Astrocyte (in vitro differentiated cells and primary cell): ENCODE measurements around the gene PAAF1. TPM values are rescaled to one million over a fixed set of nuclear protein-coding genes. Genes with fewer than 3 reads are reported as not detected.

Experiments used
- DNase-seq: peaks from one replicate; pipeline ENCODE4 v3.0.0-alpha.2; 2010; ENCODE audit warnings: low read depth
- FAIRE-seq: peaks from 2 replicates; lab custom pipeline; 2011; peaks lifted over from hg19 to GRCh38; lab: Jason Lieb, UNC
- H2AFZ ChIP-seq: 2 replicates; pipeline ENCODE4 v1.6.0; 2012; ENCODE audit warnings: low read depth, low read length, inconsistent platforms
- H3K27ac ChIP-seq: 2 replicates; pipeline ENCODE4 v1.5.1; 2011; ENCODE audit warnings: low read depth, low read length, inconsistent platforms
- H3K27me3 ChIP-seq: 2 replicates; pipeline ENCODE4 v1.6.0; 2011; ENCODE audit warnings: low read length, inconsistent platforms; ENCODE audit not compliant: insufficient read depth
- H3K36me3 ChIP-seq: 2 replicates; pipeline ENCODE4 v1.5.1; 2011; ENCODE audit warnings: low read length, inconsistent platforms; ENCODE audit not compliant: insufficient read depth
- H3K4me1 ChIP-seq: 2 replicates; pipeline ENCODE4 v1.5.1; 2011; ENCODE audit warnings: low read length, inconsistent platforms; ENCODE audit not compliant: insufficient read depth
- H3K4me2 ChIP-seq: 2 replicates; pipeline ENCODE4 v1.6.0; 2012; ENCODE audit warnings: low read length, inconsistent platforms
- H3K4me3 ChIP-seq: 2 replicates; pipeline ENCODE4 v1.5.1; 2011; ENCODE audit warnings: low read depth, mild to moderate bottlenecking, low read length, inconsistent platforms; ENCODE audit not compliant: insufficient read depth
- H3K79me2 ChIP-seq: 2 replicates; pipeline ENCODE4 v1.6.0; 2012; ENCODE audit warnings: mild to moderate bottlenecking, low read length, inconsistent platforms; ENCODE audit not compliant: insufficient read depth
- H3K9ac ChIP-seq: 2 replicates; pipeline ENCODE4 v1.6.0; 2012; ENCODE audit warnings: mild to moderate bottlenecking, low read length, inconsistent platforms
- H3K9me3 ChIP-seq: 2 replicates; pipeline ENCODE4 v1.5.1; 2012; ENCODE audit warnings: low read depth, mild to moderate bottlenecking, low read length, inconsistent platforms; ENCODE audit not compliant: insufficient read depth
- H4K20me1 ChIP-seq: 2 replicates; pipeline ENCODE4 v1.6.0; 2012; ENCODE audit warnings: low read length, inconsistent platforms; ENCODE audit not compliant: insufficient read depth
- H3K27ac Mint-ChIP-seq: one replicate; pipeline ENCODE4 v1.8.0; 2021; ENCODE audit warnings: mild to moderate bottlenecking, mixed read lengths; ENCODE audit not compliant: unreplicated experiment
- H3K27me3 Mint-ChIP-seq: one replicate; pipeline ENCODE4 v1.8.0; 2021; ENCODE audit warnings: low read depth, mixed read lengths; ENCODE audit not compliant: unreplicated experiment
- H3K36me3 Mint-ChIP-seq: one replicate; pipeline ENCODE4 v1.8.0; 2021; ENCODE audit warnings: low read depth, mixed read lengths; ENCODE audit not compliant: unreplicated experiment
- H3K4me1 Mint-ChIP-seq: one replicate; pipeline ENCODE4 v1.8.0; 2021; ENCODE audit warnings: low read depth, mixed read lengths; ENCODE audit not compliant: unreplicated experiment
- H3K4me3 Mint-ChIP-seq: one replicate; pipeline ENCODE4 v1.8.0; 2021; ENCODE audit warnings: mild to moderate bottlenecking, moderate library complexity, mixed read lengths; ENCODE audit not compliant: unreplicated experiment
- H3K9me3 Mint-ChIP-seq: one replicate; pipeline ENCODE4 v1.8.0; 2021; ENCODE audit warnings: mild to moderate bottlenecking, mixed read lengths; ENCODE audit not compliant: unreplicated experiment
- CTCF ChIP-seq: IDR thresholded peaks from 2 replicates; pipeline ENCODE4 v1.5.1; 2011; ENCODE audit warnings: low read depth, mild to moderate bottlenecking, inconsistent platforms, low read length, moderate library complexity; ENCODE audit not compliant: insufficient read depth
- EZH2 ChIP-seq: IDR thresholded peaks from 2 replicates; pipeline ENCODE4 v1.6.1; 2012; ENCODE audit warnings: mild to moderate bottlenecking, low read length, inconsistent platforms; ENCODE audit not compliant: insufficient read depth
- total RNA-seq: library from RNA; stranded (reverse); gene quantifications from 2 replicates; pipeline ENCODE4 v1.2.1, GENCODE V29; 2021

Gene PAAF1
- total RNA-seq, 1 donor from 2014 or later: 14.2 TPM

- Mint-ChIP-seq H3K36me3 (peaks cover 30% of the 10 kb centered on the region), H3K4me3 (no peak overlapping the region), H3K27me3 (no peaks in the 10 kb centered on the region), H3K4me1 (peaks cover 6% of the 10 kb centered on the region), H3K27ac (no peak overlapping the region), H3K9me3 (no peaks in the 10 kb centered on the region)
- FAIRE-seq: no peak
- no peaks in the 10 kb centered on the region for H3K4me1 ChIP-seq
- no peak overlapping the region for H2AFZ ChIP-seq
- H3K9ac ChIP-seq: no peak overlapping the region
- TF ChIP-seq EZH2: no peak
- no peak for TF ChIP-seq CTCF
- no peaks in the 10 kb centered on the region for H3K79me2 ChIP-seq
- no peak for DNase-seq
- H3K9me3 ChIP-seq: no peaks in the 10 kb centered on the region
- H4K20me1 ChIP-seq: no peaks in the 10 kb centered on the region
- peaks cover 2% of the 10 kb centered on the region for H3K36me3 ChIP-seq
- H3K27me3 ChIP-seq: no peaks in the 10 kb centered on the region
- H3K27ac ChIP-seq: no peak overlapping the region
- H3K4me2 ChIP-seq: no peak overlapping the region
- H3K4me3 ChIP-seq: no peak overlapping the region
These were observed 96.0 kb downstream of the PAAF1 start for GRCh38 chr11:73972620-73973449.

DNA sequence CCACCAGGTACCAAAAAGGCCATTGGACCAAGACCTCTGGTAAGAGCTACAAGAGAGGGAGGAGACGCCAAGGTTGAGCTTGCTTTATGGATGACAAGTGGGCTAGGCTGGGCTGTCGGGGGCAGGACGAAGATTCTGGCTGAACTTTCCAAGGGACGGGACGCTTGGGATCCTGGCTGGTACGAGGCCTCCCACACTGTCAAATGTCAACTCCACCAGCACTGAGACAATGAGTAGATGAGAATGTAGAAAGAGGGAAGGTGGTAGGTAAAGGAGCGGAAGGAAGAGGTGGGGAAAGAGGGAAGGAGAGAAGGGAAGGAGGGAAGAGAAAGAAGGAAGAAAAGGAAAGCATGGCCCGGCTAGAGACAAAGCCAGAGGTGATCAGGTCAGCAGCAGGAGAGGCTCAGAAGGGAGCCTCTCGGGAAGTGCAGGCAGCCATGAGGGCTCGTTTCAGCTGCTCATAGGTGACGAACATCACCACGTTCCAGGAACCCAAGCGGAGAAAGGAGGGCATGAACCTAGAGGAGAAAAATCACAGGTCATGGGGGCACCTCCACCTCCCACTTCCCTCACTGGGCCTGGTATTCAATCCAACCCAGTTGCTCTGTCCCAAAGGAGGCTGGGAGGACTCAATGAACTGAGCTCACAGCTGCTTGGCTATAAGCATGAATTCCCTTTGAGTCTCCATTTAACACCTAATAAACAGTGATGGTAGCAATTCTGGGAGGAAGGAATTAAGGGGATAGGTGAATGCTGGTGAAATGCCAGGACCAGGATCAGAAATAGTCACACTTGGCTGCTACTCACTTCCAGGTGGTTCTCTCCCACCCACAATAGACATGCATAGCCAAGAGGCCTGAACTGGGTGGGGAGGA lies 98.0 kb downstream of the PAAF1 start:
- Mint-ChIP-seq H3K4me3 (no peak overlapping the region), H3K27ac (no peak overlapping the region), H3K27me3 (no peaks in the 10 kb centered on the region), H3K4me1 (peaks cover 13% of the 10 kb centered on the region), H3K36me3 (peaks cover 38% of the 10 kb centered on the region), H3K9me3 (no peaks in the 10 kb centered on the region)
- Histone ChIP-seq H2AFZ (no peak overlapping the region), H4K20me1 (no peaks in the 10 kb centered on the region), H3K4me3 (no peak overlapping the region), H3K27me3 (no peaks in the 10 kb centered on the region), H3K9ac (no peak overlapping the region), H3K4me2 (no peak overlapping the region), H3K27ac (no peak overlapping the region), H3K79me2 (no peaks in the 10 kb centered on the region), H3K9me3 (no peaks in the 10 kb centered on the region), H3K36me3 (peaks cover 2% of the 10 kb centered on the region), H3K4me1 (no peaks in the 10 kb centered on the region)
- FAIRE-seq (no peak), DNase-seq (no peak)
- TF ChIP-seq CTCF: no peak
- TF ChIP-seq EZH2: no peak
